Measurements from ENCODE around the gene FAP.

- TF ChIP-seq, protein P1, sequence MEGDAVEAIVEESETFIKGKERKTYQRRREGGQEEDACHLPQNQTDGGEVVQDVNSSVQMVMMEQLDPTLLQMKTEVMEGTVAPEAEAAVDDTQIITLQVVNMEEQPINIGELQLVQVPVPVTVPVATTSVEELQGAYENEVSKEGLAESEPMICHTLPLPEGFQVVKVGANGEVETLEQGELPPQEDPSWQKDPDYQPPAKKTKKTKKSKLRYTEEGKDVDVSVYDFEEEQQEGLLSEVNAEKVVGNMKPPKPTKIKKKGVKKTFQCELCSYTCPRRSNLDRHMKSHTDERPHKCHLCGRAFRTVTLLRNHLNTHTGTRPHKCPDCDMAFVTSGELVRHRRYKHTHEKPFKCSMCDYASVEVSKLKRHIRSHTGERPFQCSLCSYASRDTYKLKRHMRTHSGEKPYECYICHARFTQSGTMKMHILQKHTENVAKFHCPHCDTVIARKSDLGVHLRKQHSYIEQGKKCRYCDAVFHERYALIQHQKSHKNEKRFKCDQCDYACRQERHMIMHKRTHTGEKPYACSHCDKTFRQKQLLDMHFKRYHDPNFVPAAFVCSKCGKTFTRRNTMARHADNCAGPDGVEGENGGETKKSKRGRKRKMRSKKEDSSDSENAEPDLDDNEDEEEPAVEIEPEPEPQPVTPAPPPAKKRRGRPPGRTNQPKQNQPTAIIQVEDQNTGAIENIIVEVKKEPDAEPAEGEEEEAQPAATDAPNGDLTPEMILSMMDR (IDR thresholded peaks at IDR 0.05): no peak
- no peak for TF ChIP-seq POLR2A (IDR thresholded peaks at IDR 0.05)
These were observed 1.3 kb upstream of the FAP start for GRCh38 chr2:162244541-162245031.
